ENCODE measurements around the gene CDV3.

GRCh38 chr3:133538154-133538553 is 35.3 kb upstream of the CDV3 start:
- TF ChIP-seq GATA2 (IDR thresholded peaks at IDR 0.05; ENCODE audit: low read depth, low read length) (no peak), GATA3 (IDR thresholded peaks at IDR 0.05; ENCODE audit: low read depth, low read length) (no peak)
